SU-DHL-6 (cell line): ENCODE measurements around the gene PI16.

Experiments
- EZH2phosphoT487 ChIP-seq: fragments of 200-600 bp; sonication (generic), shearing (Covaris generic); conservative IDR thresholded peaks from 2 replicates; pipeline ENCODE4 v1.6.1; 2018; ENCODE audit warnings: mild to moderate bottlenecking, antibody characterized with exemption, low read length, moderate library complexity, mixed read lengths
- TF ChIP-seq, protein P1 (sequence below): fragments of 200-600 bp; sonication (generic); IDR thresholded peaks from one replicate; pipeline ENCODE4 v1.5.1; 2017; ENCODE audit warnings: antibody characterized with exemption, mild to moderate bottlenecking, low read length, moderate library complexity; ENCODE audit not compliant: insufficient read depth, poor library complexity, severe bottlenecking

DNA sequence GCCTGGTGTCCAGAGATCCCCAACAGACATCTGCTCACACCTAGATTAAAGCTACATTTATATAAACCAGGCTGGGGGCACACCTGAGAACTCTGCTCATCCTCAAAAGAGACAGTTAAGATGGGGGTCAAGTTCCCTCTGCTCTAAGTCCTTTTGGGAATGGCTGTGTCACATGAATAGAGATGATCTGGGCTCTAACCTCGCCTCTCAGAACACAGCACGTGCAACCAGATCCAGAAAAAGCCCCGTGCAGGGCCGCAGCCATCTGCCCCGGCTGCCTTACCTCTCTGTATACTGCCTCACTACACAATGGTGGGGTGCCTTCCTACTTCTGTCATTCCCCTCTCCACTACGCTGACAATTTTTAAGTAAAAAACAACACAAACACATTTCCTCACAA, 25.6 kb downstream of the PI16 start:
- TF ChIP-seq, protein P1, sequence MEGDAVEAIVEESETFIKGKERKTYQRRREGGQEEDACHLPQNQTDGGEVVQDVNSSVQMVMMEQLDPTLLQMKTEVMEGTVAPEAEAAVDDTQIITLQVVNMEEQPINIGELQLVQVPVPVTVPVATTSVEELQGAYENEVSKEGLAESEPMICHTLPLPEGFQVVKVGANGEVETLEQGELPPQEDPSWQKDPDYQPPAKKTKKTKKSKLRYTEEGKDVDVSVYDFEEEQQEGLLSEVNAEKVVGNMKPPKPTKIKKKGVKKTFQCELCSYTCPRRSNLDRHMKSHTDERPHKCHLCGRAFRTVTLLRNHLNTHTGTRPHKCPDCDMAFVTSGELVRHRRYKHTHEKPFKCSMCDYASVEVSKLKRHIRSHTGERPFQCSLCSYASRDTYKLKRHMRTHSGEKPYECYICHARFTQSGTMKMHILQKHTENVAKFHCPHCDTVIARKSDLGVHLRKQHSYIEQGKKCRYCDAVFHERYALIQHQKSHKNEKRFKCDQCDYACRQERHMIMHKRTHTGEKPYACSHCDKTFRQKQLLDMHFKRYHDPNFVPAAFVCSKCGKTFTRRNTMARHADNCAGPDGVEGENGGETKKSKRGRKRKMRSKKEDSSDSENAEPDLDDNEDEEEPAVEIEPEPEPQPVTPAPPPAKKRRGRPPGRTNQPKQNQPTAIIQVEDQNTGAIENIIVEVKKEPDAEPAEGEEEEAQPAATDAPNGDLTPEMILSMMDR = no peak
- TF ChIP-seq EZH2phosphoT487 = no peak
